Liver (tissue), 2 donors: ENCODE results near the gene FGF1.

Experiments
- CTCF ChIP-seq: fragments of 150-350 bp; IDR thresholded peaks from 2 replicates; pipeline ENCODE4 v1.5.1; 2017; ENCODE audit warnings: improper control_type of control experiment, low read depth, low read length; ENCODE audit not compliant: missing input control
- FOXA1 ChIP-seq: IDR thresholded peaks from 2 replicates; pipeline ENCODE4 v1.6.1; 2016; ENCODE audit warnings: antibody characterized with exemption
- donor health status: healthy.

GRCh38 chr5:142698447-142699183 lies 12.7 kb upstream of the FGF1 start:
- TF ChIP-seq CTCF (no peak), FOXA1 (no peak)
